Measurements from ENCODE around the gene PELI1. TPM values are rescaled to one million over a fixed set of nuclear protein-coding genes. Genes with fewer than 3 reads are reported as not detected.
A peak's percentile ranks its signal among the peaks of the same experiment; 100 is the strongest.

Gene PELI1
- total RNA-seq (2021): 43.0 to 53.5 TPM (median 47.3 TPM) in 3 replicates
- Bru-seq, nascent RNA: percentile 95 among the genes with signal in this experiment
- long read RNA-seq, experiment 1, transcript PELI1-201 (7 exons, 3,750 nt): major isoform, 191 of 266 reads
- long read RNA-seq, experiment 1, partial matches to known transcripts: 26 of 266 reads
- long read RNA-seq, experiment 1, other reads (novel, unspliced or antisense): 49 of 266 reads
- long read RNA-seq, experiment 2, transcript PELI1-201 (7 exons, 3,750 nt): major isoform, 22 of 53 reads
- long read RNA-seq, experiment 2, partial matches to known transcripts: 27 of 53 reads
- long read RNA-seq, experiment 2, other reads (novel, unspliced or antisense): 4 of 53 reads
- long read RNA-seq, experiment 3, partial matches to known transcripts: 4 of 17 reads
- long read RNA-seq, experiment 3, other reads (novel, unspliced or antisense): 12 of 17 reads

DNA sequence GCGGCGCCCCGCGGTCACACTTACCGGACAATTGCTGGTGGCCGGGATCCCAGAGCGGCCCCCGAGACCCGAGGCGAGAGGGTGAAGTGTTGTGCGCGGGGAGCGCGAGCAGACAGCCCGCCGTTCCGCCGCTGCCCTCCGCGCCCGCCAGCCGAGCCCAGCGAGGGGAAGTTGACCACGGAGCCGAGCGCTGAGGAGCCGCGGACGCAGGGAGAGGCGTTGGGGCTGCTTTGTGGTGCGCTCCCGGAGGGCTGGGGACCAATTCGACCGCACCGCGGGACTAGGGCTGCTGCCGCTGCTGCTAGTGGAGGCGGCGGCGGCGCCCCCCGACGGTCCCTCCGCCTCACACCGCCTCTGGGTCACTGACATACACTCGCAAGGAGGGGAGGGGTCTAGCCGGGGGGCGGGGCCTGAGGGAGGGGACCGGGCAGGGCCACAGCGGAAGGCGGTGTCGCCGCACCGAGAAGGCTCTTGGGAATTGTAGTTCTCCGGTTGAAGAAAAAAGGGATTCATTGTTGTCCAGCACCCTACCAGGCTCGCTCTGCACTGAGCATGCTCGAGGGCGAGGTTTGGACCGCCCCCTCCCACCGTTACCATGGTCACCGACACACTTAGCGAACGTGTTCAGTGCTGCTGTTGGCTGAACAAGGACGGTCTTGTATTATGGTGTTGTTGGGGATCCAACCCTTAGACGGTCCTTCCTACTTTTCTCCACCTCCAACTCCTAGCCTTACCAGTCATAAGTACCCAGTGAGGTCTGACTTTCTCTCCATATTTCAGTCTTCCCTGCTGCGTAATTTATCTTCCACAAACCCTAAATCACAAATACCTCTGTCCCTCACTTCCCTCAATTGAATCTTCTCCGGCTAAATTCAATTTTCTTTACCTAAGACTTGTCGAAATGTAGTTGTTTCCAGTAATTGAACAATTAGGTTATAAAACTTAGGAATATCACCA is at the start of gene PELI1:
Gene PELI1, minus strand, starts transcription at position 364 of the 957 bp plus-strand sequence. CDS start 36,110 bp downstream, outside the sequence.
- H3K27ac Mint-ChIP-seq: peak within 1 kb of the TSS; percentile 91
- no peaks in the 10 kb centered on the region for H3K27me3 Mint-ChIP-seq (ENCODE audit: low read depth)
- ChIA-PET POLR2A (no interaction called here), CTCF (interaction anchor here (0.5 kb wide), 1 partner anchor 169 kb away, joined by 3 read pairs; no protein-coding TSS in a partner anchor)
- ATAC-seq: peak; percentile 96
- no peaks in the 10 kb centered on the region for H3K9me3 Mint-ChIP-seq
- H3K4me3 Mint-ChIP-seq: peak within 1 kb of the TSS; percentile 89
- H3K36me3 Mint-ChIP-seq: no peaks in the 10 kb centered on the region
- H3K4me1 Mint-ChIP-seq: peaks cover 32% of the 10 kb centered on the region
- DNase-seq (ENCODE audit: low spot score): peak; percentile 99
- no peak for TF ChIP-seq MYBL2 (CRISPR knock-in tag; IDR thresholded peaks at IDR 0.05)
- TF ChIP-seq USF2 (CRISPR knock-in tag; IDR thresholded peaks at IDR 0.05): no peak
- TF ChIP-seq, protein P1, sequence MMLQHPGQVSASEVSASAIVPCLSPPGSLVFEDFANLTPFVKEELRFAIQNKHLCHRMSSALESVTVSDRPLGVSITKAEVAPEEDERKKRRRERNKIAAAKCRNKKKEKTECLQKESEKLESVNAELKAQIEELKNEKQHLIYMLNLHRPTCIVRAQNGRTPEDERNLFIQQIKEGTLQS (CRISPR knock-in tag; conservative IDR thresholded peaks at IDR 0.05): no peak
- no peak for TF ChIP-seq CREM (CRISPR knock-in tag; IDR thresholded peaks at IDR 0.05)
- no peak for TF ChIP-seq NFE2L1 (CRISPR knock-in tag; IDR thresholded peaks at IDR 0.05)
- 0 out of 2 replicates have a peak, but pooled peaks have one; percentile 35 for TF ChIP-seq USF1 (CRISPR knock-in tag; IDR thresholded peaks at IDR 0.05)
- TF ChIP-seq HMGXB4 (CRISPR knock-in tag; IDR thresholded peaks at IDR 0.05): peak; percentile 94
- TF ChIP-seq, protein P2, sequence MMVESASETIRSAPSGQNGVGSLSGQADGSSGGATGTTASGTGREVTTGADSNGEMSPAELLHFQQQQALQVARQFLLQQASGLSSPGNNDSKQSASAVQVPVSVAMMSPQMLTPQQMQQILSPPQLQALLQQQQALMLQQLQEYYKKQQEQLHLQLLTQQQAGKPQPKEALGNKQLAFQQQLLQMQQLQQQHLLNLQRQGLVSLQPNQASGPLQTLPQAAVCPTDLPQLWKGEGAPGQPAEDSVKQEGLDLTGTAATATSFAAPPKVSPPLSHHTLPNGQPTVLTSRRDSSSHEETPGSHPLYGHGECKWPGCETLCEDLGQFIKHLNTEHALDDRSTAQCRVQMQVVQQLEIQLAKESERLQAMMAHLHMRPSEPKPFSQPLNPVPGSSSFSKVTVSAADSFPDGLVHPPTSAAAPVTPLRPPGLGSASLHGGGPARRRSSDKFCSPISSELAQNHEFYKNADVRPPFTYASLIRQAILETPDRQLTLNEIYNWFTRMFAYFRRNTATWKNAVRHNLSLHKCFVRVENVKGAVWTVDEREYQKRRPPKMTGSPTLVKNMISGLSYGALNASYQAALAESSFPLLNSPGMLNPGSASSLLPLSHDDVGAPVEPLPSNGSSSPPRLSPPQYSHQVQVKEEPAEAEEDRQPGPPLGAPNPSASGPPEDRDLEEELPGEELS (CRISPR knock-in tag; IDR thresholded peaks at IDR 0.05): peak; percentile 87
- TF ChIP-seq PRDM15 (CRISPR knock-in tag; IDR thresholded peaks at IDR 0.05): 0 out of 2 replicates have a peak, but pooled peaks have one; percentile 17
- peak; percentile 47; the same call in 1 of the 2 replicates for TF ChIP-seq ESRRA (CRISPR knock-in tag; IDR thresholded peaks at IDR 0.05; ENCODE audit: borderline replicate concordance)
- no peak for TF ChIP-seq FOXJ3 (CRISPR knock-in tag; IDR thresholded peaks at IDR 0.05; ENCODE audit: borderline replicate concordance)
- TF ChIP-seq ZSCAN18 (CRISPR knock-in tag; IDR thresholded peaks at IDR 0.05): no peak
- no peak for TF ChIP-seq ZNF263 (CRISPR knock-in tag; IDR thresholded peaks at IDR 0.05; ENCODE audit: low read depth)
- no peak for TF ChIP-seq ATF6 (CRISPR knock-in tag; IDR thresholded peaks at IDR 0.05)
- no peak for TF ChIP-seq ATF2 (CRISPR knock-in tag; IDR thresholded peaks at IDR 0.05; ENCODE audit: borderline replicate concordance, low read depth)
- peak; percentile 55; the same call in 1 of the 2 replicates for TF ChIP-seq RELA (CRISPR knock-in tag; IDR thresholded peaks at IDR 0.05; ENCODE audit: borderline replicate concordance)
- 0 out of 2 replicates have a peak, but pooled peaks have one; percentile 30 for TF ChIP-seq ATF1 (CRISPR knock-in tag; IDR thresholded peaks at IDR 0.05)
- TF ChIP-seq TEAD1 (CRISPR knock-in tag; IDR thresholded peaks at IDR 0.05): peak; percentile 80; the same call in 1 of the 2 replicates

Data from WTC11 (cell line).